ENCODE data around the gene SAC3D1.
"Not testable (repeated sequence)": the region's sequence is repeated elsewhere in the genome, so short reads cannot be mapped to it uniquely, and the experiment has no call there.

Gene SAC3D1

GRCh38 chr11:65040847-65041622 lies at the start of gene SAC3D1:
TSS of gene SAC3D1 (plus strand) at chr11:65041210. CDS start at chr11:65041293, 83 bp downstream.
- DNase-seq (ENCODE audit: low spot score): peak; percentile 89

GRCh38 chr11:64994318-64994717 lies 46.7 kb upstream of the SAC3D1 start:
- no peak for DNase-seq (ENCODE audit: low spot score)

GRCh38 chr11:64996327-64996709 lies 44.7 kb upstream of the SAC3D1 start:
- DNase-seq (ENCODE audit: low spot score): no peak

GRCh38 chr11:64996710-64997380 lies 44.2 kb upstream of the SAC3D1 start, which contains the start of gene BATF2:
TSS of gene BATF2 (minus strand) at chr11:64996971. CDS start at chr11:64996914, 57 bp downstream.
- peak; percentile 60 for DNase-seq (ENCODE audit: low spot score)

- no peak for DNase-seq (ENCODE audit: low spot score)
Observed at GRCh38 chr11:64998141-64998540, 42.9 kb upstream of the SAC3D1 start.

GRCh38 chr11:64998690-64999431 lies 42.1 kb upstream of the SAC3D1 start:
- no peak for DNase-seq (ENCODE audit: low spot score)

GRCh38 chr11:64999478-64999877 lies 41.5 kb upstream of the SAC3D1 start:
- DNase-seq (ENCODE audit: low spot score): no peak

GRCh38 chr11:65002706-65003105 lies 38.3 kb upstream of the SAC3D1 start:
- no peak for DNase-seq (ENCODE audit: low spot score)

GRCh38 chr11:65003282-65003681 lies 37.7 kb upstream of the SAC3D1 start:
- DNase-seq (ENCODE audit: low spot score): no peak

- DNase-seq (ENCODE audit: low spot score): not testable (repeated sequence)
Observed at GRCh38 chr11:65003968-65004367, 37.0 kb upstream of the SAC3D1 start.

- no peak for DNase-seq (ENCODE audit: low spot score)
Observed at GRCh38 chr11:65008016-65008415, 33.0 kb upstream of the SAC3D1 start.

- no peak for DNase-seq (ENCODE audit: low spot score)
Observed at GRCh38 chr11:65008873-65009272, 32.1 kb upstream of the SAC3D1 start.

- peak; percentile 87 for DNase-seq (ENCODE audit: low spot score)
Observed at GRCh38 chr11:65013130-65013887, 27.7 kb upstream of the SAC3D1 start.

GRCh38 chr11:65013888-65014725 lies 26.9 kb upstream of the SAC3D1 start, which contains the start of gene ARL2:
TSS of gene ARL2 (plus strand) at chr11:65014160. CDS start at chr11:65014208, 48 bp downstream.
- DNase-seq (ENCODE audit: low spot score): peak; percentile 90

- no peak for DNase-seq (ENCODE audit: low spot score)
Observed at GRCh38 chr11:65014726-65015227, 26.2 kb upstream of the SAC3D1 start.

- DNase-seq (ENCODE audit: low spot score): no peak
Observed at GRCh38 chr11:65016705-65017104, 24.3 kb upstream of the SAC3D1 start.

- DNase-seq (ENCODE audit: low spot score): no peak
Observed at GRCh38 chr11:65017937-65018336, 23.1 kb upstream of the SAC3D1 start.

GRCh38 chr11:65019824-65020223 lies 21.2 kb upstream of the SAC3D1 start:
- DNase-seq (ENCODE audit: low spot score): no peak

- no peak for DNase-seq (ENCODE audit: low spot score)
Observed at GRCh38 chr11:65021003-65021402, 20.0 kb upstream of the SAC3D1 start.

GRCh38 chr11:65021509-65021908 lies 19.5 kb upstream of the SAC3D1 start:
- DNase-seq (ENCODE audit: low spot score): no peak

GRCh38 chr11:65023502-65023901 lies 17.5 kb upstream of the SAC3D1 start:
- DNase-seq (ENCODE audit: low spot score): not testable (repeated sequence)
